Lung (tissue), 12 donors: ENCODE data around the gene MAPK9. TPM values are rescaled to one million over a fixed set of nuclear protein-coding genes. Genes with fewer than 3 reads are reported as not detected.

Source experiments
- ATAC-seq: fragments of 200-7000 bp; cut with Tn5 transposase; one replicate; pipeline ENCODE4 v1.9.1; 2020; ENCODE audit warnings: moderate number of reproducible peaks; ENCODE audit not compliant: insufficient read depth, low FRiP score
- DNase-seq, 3 donors: peaks; one replicate each; pipeline ENCODE4 v3.0.0-alpha.2; 2013 to 2017
- H3K27ac ChIP-seq, 2 donors: one replicate each; pipeline ENCODE4 v1.5.1; 2013; ENCODE audit warnings: mild to moderate bottlenecking in 2 of 2, moderate library complexity in 2 of 2, control low read depth in 1 of 2, inconsistent platforms in 1 of 2, low read depth in 1 of 2, low read length in 1 of 2
- H3K27me3 ChIP-seq, 3 donors: one replicate each; pipeline ENCODE4 v1.5.1; 2013; ENCODE audit warnings: low read length in 2 of 3; ENCODE audit not compliant: control insufficient read depth in 3 of 3, insufficient read depth in 3 of 3
- H3K36me3 ChIP-seq, 4 donors: one replicate each; pipeline ENCODE4 v1.5.1; 2013; ENCODE audit warnings: low read length in 4 of 4, mild to moderate bottlenecking in 1 of 4, moderate library complexity in 1 of 4; ENCODE audit not compliant: control insufficient read depth in 4 of 4, insufficient read depth in 4 of 4
- H3K4me1 ChIP-seq, 5 donors: one replicate each; pipeline ENCODE4 v1.5.1; 2013; ENCODE audit warnings: low read length in 5 of 5, mild to moderate bottlenecking in 2 of 5, moderate library complexity in 1 of 5; ENCODE audit not compliant: control insufficient read depth in 5 of 5, insufficient read depth in 5 of 5
- H3K4me3 ChIP-seq: one replicate; pipeline ENCODE4 v1.5.1; 2013; ENCODE audit warnings: mild to moderate bottlenecking, control low read depth, moderate library complexity
- H3K9ac ChIP-seq, 2 donors: one replicate each; pipeline ENCODE4 v1.5.1; 2013; ENCODE audit warnings: low read length in 2 of 2, control low read depth in 1 of 2; ENCODE audit not compliant: insufficient read depth in 1 of 2
- H3K9me3 ChIP-seq, 4 donors: one replicate each; pipeline ENCODE4 v1.5.1; 2013; ENCODE audit warnings: low read length in 3 of 4, mild to moderate bottlenecking in 1 of 4, moderate library complexity in 1 of 4; ENCODE audit not compliant: control insufficient read depth in 4 of 4, insufficient read depth in 3 of 4
- CTCF ChIP-seq: IDR thresholded peaks from 2 replicates; pipeline ENCODE4 v1.5.1; 2012; ENCODE audit warnings: mild to moderate bottlenecking; ENCODE audit errors: control extremely low read depth, extremely low read depth
- WGBS, 2 donors: extraction: QIAGEN DNeasy Blood & Tissue Kit; methylation state at CpG; one replicate each; pipeline ENCODE4 v1.1.7; 2013; 5-methylcytosine and 5-hydroxymethylcytosine counted together
- polyA plus RNA-seq, 2 donors: library from polyadenylated mRNA; stranded (reverse); fragments of 200-250 nt; gene quantifications; one replicate each; pipeline ENCODE4 v1.2.1, GENCODE V29; 2013
- total RNA-seq, 2 donors: library from RNA; depleted of rRNA in 1 of 2; stranded (reverse); fragments of >200 nt in 1 of 2; gene quantifications; one replicate each; pipeline ENCODE4 v1.2.1, GENCODE V29; 2014 to 2021
- donor health status: control.
- donor health status: control.
- donor health status: Bipolar disorder and iron deficiency.
- donor health status: healthy.
- donor health status: DM: yes; HTN: yes; CAD: no.

Gene MAPK9
- total and polyA plus RNA-seq, 4 donors, result 13.1 to 38.1 (median 23.6) TPM

GRCh38 chr5:180311216-180311615 is 19.3 kb upstream of the MAPK9 start:
- Histone ChIP-seq H3K9me3 (peaks cover 0 to 1% (median 0%) of the 10 kb centered on the region in 4 donors), H3K27ac (no peak overlapping the region), H3K4me1 (no peaks in the 10 kb centered on the region), H3K9ac (no peak overlapping the region), H3K27me3 (no peaks in the 10 kb centered on the region), H3K36me3 (peaks cover 0 to 4% (median under 1%) of the 10 kb centered on the region in 4 donors), H3K4me3 (no peak overlapping the region)
- TF ChIP-seq CTCF, result no peak
- ATAC-seq (no peak), DNase-seq (no peak)
- 89 to 92% methylated on average over 11 of the region's 11 CpGs for WGBS, 2 donors

DNA sequence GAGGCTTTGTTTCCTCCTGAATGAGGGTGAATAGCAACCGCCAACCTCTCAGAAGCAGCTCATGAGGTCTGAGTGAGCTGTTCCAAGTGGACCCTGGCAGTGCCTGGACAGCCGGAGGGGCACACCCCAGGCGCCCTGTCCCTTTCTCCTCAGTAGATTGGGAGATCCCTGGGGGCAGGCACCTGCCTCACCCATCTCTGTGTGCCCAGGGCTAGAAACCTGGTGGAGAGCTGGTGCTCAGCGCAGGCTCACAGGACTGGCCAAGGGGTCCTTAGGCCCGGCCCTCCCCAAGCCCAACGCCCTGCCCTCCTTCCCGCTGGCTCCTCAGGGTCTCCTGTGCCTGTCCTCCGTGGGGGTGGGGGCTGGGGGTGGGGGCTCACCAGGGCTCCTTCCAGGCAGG is 14.9 kb upstream of the MAPK9 start:
- no peak for DNase-seq
- Histone ChIP-seq H3K4me1 (no peaks in the 10 kb centered on the region), H3K27ac (no peak overlapping the region), H3K36me3 (peaks cover 0 to 11% (median 0%) of the 10 kb centered on the region in 4 donors), H3K27me3 (no peaks in the 10 kb centered on the region), H3K9me3 (no peaks in the 10 kb centered on the region), H3K9ac (no peak overlapping the region), H3K4me3 (no peak overlapping the region)
- WGBS, 2 donors, result 83 to 93% methylated on average over 8 of the region's 8 CpGs
- no peak for TF ChIP-seq CTCF
- no peak for ATAC-seq

DNA sequence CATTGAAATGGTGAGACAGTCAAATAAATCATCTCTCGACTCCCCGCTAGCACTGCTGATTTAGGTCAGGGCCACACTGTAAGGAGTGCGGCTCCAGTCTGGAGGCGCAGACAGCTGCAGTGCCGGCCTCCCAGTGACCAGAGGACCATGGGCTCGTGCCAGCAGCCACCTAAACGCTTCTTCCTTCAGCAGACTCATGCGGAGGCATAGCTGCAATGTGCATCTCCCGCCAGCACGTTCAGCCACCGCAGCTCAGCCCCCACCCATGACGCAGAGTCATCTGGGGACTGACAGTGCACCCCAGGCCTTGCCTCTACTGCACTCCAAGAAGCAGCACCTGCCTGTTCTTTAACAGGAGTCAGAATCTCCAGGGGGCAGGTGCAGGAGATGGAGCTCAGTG is 13.6 kb upstream of the MAPK9 start:
- Histone ChIP-seq H3K27ac (no peak overlapping the region), H3K27me3 (no peaks in the 10 kb centered on the region), H3K4me3 (no peak overlapping the region), H3K36me3 (peaks cover 0 to 7% (median 4%) of the 10 kb centered on the region in 4 donors), H3K9me3 (peaks cover 0 to 2% (median 0%) of the 10 kb centered on the region in 4 donors), H3K9ac (no peak overlapping the region), H3K4me1 (no peaks in the 10 kb centered on the region)
- WGBS, 2 donors, result 89 to 92% methylated on average over 12 of the region's 12 CpGs
- no peak for ATAC-seq
- no peak for DNase-seq
- TF ChIP-seq CTCF, result no peak
